ENCODE measurements around the gene CRP.

DNA sequence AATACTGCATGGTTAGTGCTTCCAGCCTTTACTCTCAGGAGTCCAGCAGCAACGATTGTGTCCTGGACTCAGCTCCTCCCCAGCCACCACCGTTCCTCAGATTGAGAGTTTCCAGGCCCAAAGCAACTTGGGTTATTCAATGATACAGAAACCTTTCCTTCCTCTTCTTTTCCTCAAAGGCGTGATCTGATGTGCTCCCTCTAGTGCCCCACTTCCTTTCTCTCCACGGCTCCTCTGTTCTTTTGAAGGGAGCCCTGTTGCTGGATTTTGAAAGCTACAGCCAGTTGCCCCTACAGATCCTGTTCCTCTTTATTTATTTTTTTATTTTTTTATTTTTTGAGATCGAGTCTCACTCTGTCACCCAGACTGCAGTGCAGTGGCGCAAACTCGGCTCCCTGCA is 14.1 kb downstream of the CRP start:
- TF ChIP-seq, protein P1, sequence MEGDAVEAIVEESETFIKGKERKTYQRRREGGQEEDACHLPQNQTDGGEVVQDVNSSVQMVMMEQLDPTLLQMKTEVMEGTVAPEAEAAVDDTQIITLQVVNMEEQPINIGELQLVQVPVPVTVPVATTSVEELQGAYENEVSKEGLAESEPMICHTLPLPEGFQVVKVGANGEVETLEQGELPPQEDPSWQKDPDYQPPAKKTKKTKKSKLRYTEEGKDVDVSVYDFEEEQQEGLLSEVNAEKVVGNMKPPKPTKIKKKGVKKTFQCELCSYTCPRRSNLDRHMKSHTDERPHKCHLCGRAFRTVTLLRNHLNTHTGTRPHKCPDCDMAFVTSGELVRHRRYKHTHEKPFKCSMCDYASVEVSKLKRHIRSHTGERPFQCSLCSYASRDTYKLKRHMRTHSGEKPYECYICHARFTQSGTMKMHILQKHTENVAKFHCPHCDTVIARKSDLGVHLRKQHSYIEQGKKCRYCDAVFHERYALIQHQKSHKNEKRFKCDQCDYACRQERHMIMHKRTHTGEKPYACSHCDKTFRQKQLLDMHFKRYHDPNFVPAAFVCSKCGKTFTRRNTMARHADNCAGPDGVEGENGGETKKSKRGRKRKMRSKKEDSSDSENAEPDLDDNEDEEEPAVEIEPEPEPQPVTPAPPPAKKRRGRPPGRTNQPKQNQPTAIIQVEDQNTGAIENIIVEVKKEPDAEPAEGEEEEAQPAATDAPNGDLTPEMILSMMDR (IDR thresholded peaks at IDR 0.05; ENCODE audit: low read depth, low read length), result no peak
- no peak for TF ChIP-seq MYC (IDR thresholded peaks at IDR 0.05; ENCODE audit: low read depth, low read length)
